Smooth muscle cell of the coronary artery (primary cell): Measurements from ENCODE around the gene MLLT1. TPM values are rescaled to one million over a fixed set of nuclear protein-coding genes. Genes with fewer than 3 reads are reported as not detected.

Experiments used
- total RNA-seq: library from RNA; depleted of rRNA; stranded (reverse); fragments of >200 nt; gene quantifications from 2 replicates; pipeline ENCODE4 v1.2.3, GENCODE V29; 2014; ENCODE audit warnings: low replicate concordance

The MLLT1 gene
- total RNA-seq, result 2.3 and 8.2 TPM in 2 replicates

GRCh38 chr19:6279931-6280591 is at the start of gene MLLT1:
MLLT1 (minus strand) TSS chr19:6279975; CDS start chr19:6279784, 191 bp downstream.

Other genes starting within 250 kb of the MLLT1 start
- gene RFX2, start 169.5 kb downstream of the MLLT1 start, total RNA-seq, result 8.0 and 11.8 TPM in 2 replicates
- gene ACSBG2, start 144.3 kb downstream of the MLLT1 start, total RNA-seq, result 0.12 TPM in 1 of 2 replicates, not detected in the other
- gene ACER1, start 53.6 kb upstream of the MLLT1 start, total RNA-seq, result not detected in 2 replicates
- 59.2 and 66.5 TPM in 2 replicates for gene CLPP, start 81.6 kb upstream of the MLLT1 start, total RNA-seq
- 9.6 and 38.3 TPM in 2 replicates for gene ALKBH7, start 92.8 kb upstream of the MLLT1 start, total RNA-seq
- 0.53 and 0.70 TPM in 2 replicates for gene PSPN, start 96.0 kb upstream of the MLLT1 start, total RNA-seq
- gene GTF2F1, start 113.2 kb upstream of the MLLT1 start, total RNA-seq, result 62.5 and 108 TPM in 2 replicates
- 41.1 and 85.6 TPM in 2 replicates for gene KHSRP, start 144.8 kb upstream of the MLLT1 start, total RNA-seq
- 0.23 TPM in 1 of 2 replicates, not detected in the other for gene SLC25A41, start 153.8 kb upstream of the MLLT1 start, total RNA-seq
- 20.9 and 22.3 TPM in 2 replicates for gene SLC25A23, start 179.8 kb upstream of the MLLT1 start, total RNA-seq
- 0.08 TPM in 1 of 2 replicates, not detected in the other for gene CRB3, start 184.3 kb upstream of the MLLT1 start, total RNA-seq
- gene DENND1C, start 201.8 kb upstream of the MLLT1 start, total RNA-seq, result not detected in 2 replicates
- gene TUBB4A, start 222.3 kb upstream of the MLLT1 start, total RNA-seq, result not detected in 2 replicates